Erythroblast (primary cell): Measurements from ENCODE around the gene XRCC5.
"Not testable (repeated sequence)": the region's sequence is repeated elsewhere in the genome, so short reads cannot be mapped to it uniquely, and the experiment has no call there.

Source experiments
- DNase-seq, 2 experiments: peaks; one replicate each; lab custom pipeline; 2025; lab: John Stamatoyannopoulos, UW
- GATA1 ChIP-seq: IDR thresholded peaks from 2 replicates; pipeline ENCODE4 v1.6.1; 2011; ENCODE audit warnings: low read depth, mild to moderate bottlenecking, control low read depth, low read length, moderate library complexity
- POLR2A ChIP-seq: IDR thresholded peaks from 2 replicates; pipeline ENCODE4 v1.6.1; 2011; ENCODE audit warnings: mild to moderate bottlenecking, low read length

Gene XRCC5

DNA sequence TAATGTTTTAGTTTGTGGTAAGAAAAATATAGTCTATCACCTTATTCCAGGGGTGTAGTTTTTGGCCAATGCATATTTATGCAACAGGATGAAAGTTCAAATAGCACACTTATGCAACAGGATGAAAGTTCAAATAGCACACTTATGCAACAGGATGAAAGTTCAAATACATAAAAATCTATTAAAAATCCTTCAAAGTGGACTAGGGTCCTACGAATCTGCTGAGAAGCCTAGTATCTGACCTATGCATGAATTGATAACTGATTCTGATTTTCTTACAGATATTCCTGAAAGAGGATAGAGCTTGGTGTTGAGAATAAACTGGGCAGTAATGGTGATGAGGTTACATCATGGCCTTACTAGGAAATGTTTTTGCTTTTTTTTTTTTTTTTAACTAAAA, 30.4 kb upstream of the XRCC5 start:
- peak in 1 of 2 experiments; percentile 45 for DNase-seq
- no peak for TF ChIP-seq GATA1
- no peak for TF ChIP-seq POLR2A

DNA sequence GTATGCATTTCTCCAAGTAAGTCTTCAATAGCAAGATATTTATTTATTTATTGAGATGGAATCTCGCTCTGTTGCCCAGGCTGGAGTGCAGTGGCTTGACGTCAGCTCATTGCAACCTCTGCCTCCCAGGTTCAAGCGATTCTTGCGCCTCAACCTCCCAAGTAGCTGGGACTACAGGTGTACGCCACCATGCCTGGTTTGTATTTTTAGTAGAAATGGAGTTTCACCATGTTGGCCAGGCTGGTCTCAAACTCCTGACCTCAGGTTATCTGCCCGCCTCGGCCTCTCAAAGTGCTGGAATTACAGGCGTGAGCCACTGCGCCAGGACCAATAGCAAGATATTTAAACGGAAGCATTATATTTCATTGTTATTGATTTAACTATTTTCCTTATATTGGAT, 29.1 kb upstream of the XRCC5 start:
- DNase-seq, result not testable (repeated sequence)

DNA sequence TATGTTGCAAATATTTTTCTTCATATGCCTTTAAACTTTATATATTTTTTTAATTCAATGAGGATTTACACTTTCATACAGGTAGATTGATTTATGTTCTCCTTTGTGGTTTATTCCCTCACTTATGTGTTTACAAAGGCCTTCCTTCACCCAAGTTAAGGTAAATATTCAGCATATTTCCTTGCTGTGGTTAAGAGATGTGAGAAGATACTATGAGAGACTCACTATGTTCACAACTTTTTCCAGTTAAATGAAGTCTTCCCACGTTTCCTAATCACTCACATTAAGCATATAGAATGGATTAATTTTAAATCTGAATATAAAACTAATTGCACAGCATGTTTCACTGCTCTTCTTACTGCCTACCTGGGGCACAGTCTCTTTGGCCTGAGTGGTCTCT, 28.1 kb upstream of the XRCC5 start:
- no peak for TF ChIP-seq GATA1
- TF ChIP-seq POLR2A, result no peak
- no peak for DNase-seq

GRCh38 chr2:216081487-216082116, 27.5 kb upstream of the XRCC5 start, which contains the start of the genes PECR and TMEM169:
PECR (minus strand) TSS chr2:216081809; CDS start chr2:216081741, 68 bp downstream.
TMEM169 (plus strand) TSS chr2:216081919; CDS start chr2:216095964, 14,045 bp downstream.
- peak; percentile 43 for TF ChIP-seq POLR2A
- no peak for TF ChIP-seq GATA1
- peak; percentile 82 to 87 for DNase-seq

DNA sequence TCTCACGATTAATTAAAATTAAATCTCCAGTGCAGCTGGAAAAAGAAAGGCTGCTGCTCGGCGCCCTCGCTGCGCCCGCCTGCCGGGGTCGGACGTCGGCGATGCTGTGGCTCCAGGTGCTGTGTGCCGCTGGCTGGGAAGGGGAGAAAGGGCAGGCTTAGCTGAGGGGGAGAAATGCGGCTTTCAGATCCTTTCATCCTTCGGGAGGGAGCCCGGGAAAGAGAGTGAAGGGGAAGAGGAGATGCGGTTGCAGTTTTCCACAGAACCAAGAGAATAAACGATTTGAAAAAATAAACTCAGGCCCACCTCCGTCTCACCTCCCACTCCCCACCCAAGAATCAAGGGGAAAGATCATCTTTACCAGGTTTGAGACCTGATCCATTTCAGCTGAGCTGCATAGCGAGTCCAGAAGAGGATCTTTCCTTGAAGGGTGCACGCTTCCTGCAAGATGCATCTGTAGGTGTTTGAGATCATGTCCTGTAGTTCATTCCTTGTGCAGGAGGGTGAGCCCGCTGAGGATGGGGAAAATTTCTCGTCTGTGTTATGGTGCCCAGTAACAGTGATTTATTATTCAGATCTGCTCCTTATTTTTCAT, 26.9 kb upstream of the XRCC5 start:
- no peak for DNase-seq
- TF ChIP-seq POLR2A (no peak), GATA1 (no peak)

- no peak for TF ChIP-seq GATA1
- no peak for TF ChIP-seq POLR2A
- peak in 1 of 2 experiments; percentile 6 for DNase-seq
These were observed 26.3 kb upstream of the XRCC5 start for GRCh38 chr2:216082805-216083204.

GRCh38 chr2:216083464-216084281, 25.5 kb upstream of the XRCC5 start:
- DNase-seq, result no peak
- TF ChIP-seq GATA1, result no peak
- no peak for TF ChIP-seq POLR2A

- no peak for DNase-seq
- TF ChIP-seq POLR2A (no peak), GATA1 (no peak)
These were observed 24.6 kb upstream of the XRCC5 start for GRCh38 chr2:216084547-216084946.

DNA sequence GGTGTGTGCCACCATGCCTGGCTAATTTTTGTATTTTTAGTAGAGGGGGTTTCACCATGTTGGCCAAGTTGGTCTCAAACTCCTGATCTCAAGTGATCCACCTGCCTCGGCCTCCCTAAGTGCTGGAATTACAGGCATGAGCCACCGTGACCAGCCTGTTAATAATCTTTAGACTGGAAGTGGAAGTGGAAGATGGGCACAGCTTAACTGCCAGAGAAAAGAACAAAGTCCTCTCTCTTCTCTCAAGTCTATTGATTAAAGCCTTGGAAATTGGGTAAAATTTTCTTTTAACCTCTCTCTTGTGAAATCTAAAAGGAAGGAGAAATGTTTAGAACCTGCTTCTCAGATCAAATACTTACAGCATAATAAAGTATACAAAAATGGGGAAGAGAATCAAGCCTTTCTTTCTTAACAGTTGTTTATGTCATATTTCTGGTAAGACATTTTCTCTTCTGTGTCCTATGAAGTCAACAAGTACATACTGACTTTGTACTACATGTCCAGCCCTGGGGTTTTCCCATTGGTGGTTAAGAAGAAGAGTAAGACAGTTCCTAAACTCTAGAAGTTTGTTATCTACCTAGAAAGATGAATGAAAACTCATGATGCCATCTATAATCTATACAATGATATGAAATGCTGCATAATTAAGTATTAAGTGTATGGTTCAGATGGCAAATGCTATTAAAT, 22.8 kb upstream of the XRCC5 start:
- TF ChIP-seq POLR2A (no peak), GATA1 (no peak)
- no peak for DNase-seq

GRCh38 chr2:216090369-216090786, 18.8 kb upstream of the XRCC5 start:
- TF ChIP-seq POLR2A, result no peak
- no peak for DNase-seq

- DNase-seq, result no peak
- TF ChIP-seq GATA1, result no peak
- TF ChIP-seq POLR2A, result no peak
These were observed 16.5 kb upstream of the XRCC5 start for GRCh38 chr2:216092646-216093045.

GRCh38 chr2:216094701-216095100, 14.4 kb upstream of the XRCC5 start:
- DNase-seq, result no peak
- TF ChIP-seq GATA1, result no peak
- TF ChIP-seq POLR2A, result no peak

DNA sequence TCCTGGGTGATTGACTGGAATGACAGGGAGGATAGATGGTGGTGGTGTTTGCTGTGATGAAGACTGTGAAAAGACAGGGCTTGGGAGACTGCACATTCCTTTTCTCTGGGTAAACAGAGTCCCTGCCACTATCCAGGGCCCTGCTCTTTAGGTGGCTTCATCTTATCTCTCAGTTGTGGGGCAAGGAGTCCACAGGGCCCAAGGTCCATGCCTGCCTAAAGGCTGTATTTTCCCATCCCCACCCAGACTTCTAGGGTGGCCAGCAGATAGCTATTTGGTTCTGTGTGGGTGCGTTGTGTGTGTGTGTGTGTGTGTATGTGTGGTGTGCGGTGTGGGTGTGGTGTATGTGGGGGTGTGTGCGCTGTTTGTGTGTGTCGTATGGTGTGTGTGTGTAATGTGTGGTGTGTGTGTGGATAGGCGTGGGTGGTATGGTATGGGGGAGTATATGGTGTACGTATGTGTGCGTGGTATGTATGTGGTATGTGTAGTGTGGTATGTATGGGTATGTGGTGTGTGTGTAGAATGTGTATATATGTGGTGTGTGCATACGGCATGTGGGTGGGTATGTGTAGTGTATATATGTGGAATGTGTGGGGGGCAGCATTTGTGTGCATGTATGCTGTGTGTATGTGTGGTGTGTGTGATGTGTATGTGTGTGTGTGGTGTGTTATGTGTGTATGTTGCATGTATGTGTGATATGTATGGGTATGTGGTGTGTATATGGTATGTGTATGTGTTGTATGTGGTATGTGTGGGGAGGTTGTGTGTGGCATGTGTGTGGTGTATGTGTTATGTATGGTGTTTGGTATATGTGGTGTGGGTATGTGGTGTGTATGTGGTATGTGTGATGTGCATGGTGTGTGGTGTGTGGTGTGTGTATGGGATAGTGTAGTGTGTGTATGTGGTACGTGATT, 10.5 kb upstream of the XRCC5 start:
- no peak for DNase-seq
- TF ChIP-seq POLR2A (no peak), GATA1 (no peak)
